HCT116 (cell line): Measurements from ENCODE around the gene ORC3. TPM values are rescaled to one million over a fixed set of nuclear protein-coding genes. Genes with fewer than 3 reads are reported as not detected.

Source experiments
- ATAC-seq: fragments of 200-7000 bp; cut with Tn5 transposase; 2 replicates; pipeline ENCODE4 v1.9.1; 2020; ENCODE audit warnings: mild to moderate bottlenecking, moderate library complexity
- BruUV-seq: library from RNA; stranded (reverse); fragments of 400-500 nt; replicated peaks from 2 replicates; lab custom pipeline; 2021; lab: Mats Ljungman, UMichigan
- CTCF ChIA-PET: fragments of 300-600 bp; sonication (Branson Sonifier 250); formaldehyde crosslinking; loops from one replicate; lab custom pipeline; 2021; ENCODE audit warnings: antibody characterized with exemption; lab: Charles Lee
- POLR2A ChIA-PET: fragments of 300-600, 350-600 bp; sonication (Branson Sonifier 250); formaldehyde crosslinking; loops from one replicate; lab custom pipeline; 2021; ENCODE audit warnings: antibody characterized with exemption; lab: Charles Lee
- RAD21 ChIA-PET, 2 experiments: fragments of 300-600 bp; sonication (Branson Sonifier 250); formaldehyde crosslinking; loops; one replicate each; lab custom pipeline; 2023; ENCODE audit warnings: low total read pairs in 2 of 2; ENCODE audit not compliant: uncharacterized antibody in 2 of 2, unreplicated experiment in 2 of 2, low non-redundant PET in 1 of 2; lab: Charles Lee
- DNase-seq: peaks from one replicate; pipeline ENCODE4 v3.0.0-alpha.2; 2010; ENCODE audit warnings: low read depth, low spot score
- H2AFZ ChIP-seq: fragments of 200-600 bp; shearing (Covaris generic), sonication (generic); 2 replicates; pipeline ENCODE4 v1.6.1; 2017; ENCODE audit warnings: low read depth, mixed run types, mixed read lengths, antibody characterized with exemption, low read length; ENCODE audit not compliant: poor library complexity, severe bottlenecking
- H3K27ac ChIP-seq: 2 replicates; pipeline ENCODE4 v1.5.1; 2012; ENCODE audit warnings: low read depth, low read length
- H3K27me3 ChIP-seq: fragments of 200-600 bp; sonication (generic); 2 replicates; pipeline ENCODE4 v1.6.1; 2016; ENCODE audit warnings: mixed run types, low read length, mixed read lengths; ENCODE audit not compliant: insufficient read depth
- H3K36me3 ChIP-seq, 2 experiments: fragments of 200-500 bp in 1 of 2; fragments of 200-600 bp in 1 of 2; sonication (Bioruptor generic) in 1 of 2; sonication (generic) in 1 of 2; 2 replicates each; pipeline versions ENCODE4 v1.5.1 to v1.6.1; 2014 to 2016; ENCODE audit warnings: low read length in 2 of 2, inconsistent platforms in 1 of 2, mixed read lengths in 1 of 2, mixed run types in 1 of 2; ENCODE audit not compliant: insufficient read depth in 2 of 2, control insufficient read depth in 1 of 2
- H3K4me1 ChIP-seq, 2 experiments: fragments of 200-600 bp in 1 of 2; sonication (generic) in 1 of 2; 2 replicates each; pipeline versions ENCODE4 v1.5.1 to v1.6.1; 2012 to 2017; ENCODE audit warnings: low read length in 2 of 2, inconsistent platforms in 1 of 2, mild to moderate bottlenecking in 1 of 2, mixed read lengths in 1 of 2, mixed run types in 1 of 2, moderate library complexity in 1 of 2; ENCODE audit not compliant: insufficient read depth in 2 of 2, control insufficient read depth in 1 of 2
- H3K4me2 ChIP-seq: fragments of 200-600 bp; sonication (generic); 2 replicates; pipeline ENCODE4 v1.6.1; 2017; ENCODE audit warnings: mixed run types, low read length, mixed read lengths
- H3K4me3 ChIP-seq, 2 experiments: fragments of 200-600 bp in 1 of 2; sonication (generic) in 1 of 2; replicated peaks in 1 of 2; 2 replicates each; pipeline ENCODE4 v1.5.1; 2011 to 2016; ENCODE audit warnings: low read length in 2 of 2, control low read depth in 1 of 2, low read depth in 1 of 2, mild to moderate bottlenecking in 1 of 2, mixed read lengths in 1 of 2, mixed run types in 1 of 2
- H3K79me2 ChIP-seq: fragments of 200-600 bp; sonication (generic); 2 replicates; pipeline ENCODE4 v1.6.1; 2017; ENCODE audit warnings: mild to moderate bottlenecking, mixed run types, low read length, moderate library complexity, mixed read lengths; ENCODE audit not compliant: insufficient read depth
- H3K9ac ChIP-seq: fragments of 200-600 bp; sonication (generic); 2 replicates; pipeline ENCODE4 v1.6.1; 2016; ENCODE audit warnings: low read length, mixed read lengths
- H3K9me2 ChIP-seq: fragments of 200-600 bp; sonication (generic), shearing (Covaris generic); 2 replicates; pipeline ENCODE4 v1.6.1; 2017; ENCODE audit warnings: mixed run types, mild to moderate bottlenecking, moderate library complexity; ENCODE audit not compliant: insufficient read depth
- H3K9me3 ChIP-seq, 2 experiments: fragments of 200-500 bp in 1 of 2; fragments of 200-600 bp in 1 of 2; sonication (Bioruptor generic) in 1 of 2; sonication (generic) in 1 of 2; 2 replicates each; pipeline ENCODE4 v1.6.1; 2014 to 2017; ENCODE audit warnings: low read length in 2 of 2, mixed read lengths in 2 of 2, inconsistent platforms in 1 of 2, low read depth in 1 of 2, mild to moderate bottlenecking in 1 of 2, mixed run types in 1 of 2, moderate library complexity in 1 of 2; ENCODE audit not compliant: control insufficient read depth in 1 of 2, insufficient read depth in 1 of 2
- H4K20me1 ChIP-seq: fragments of 200-600 bp; sonication (generic), shearing (Covaris generic); 2 replicates; pipeline ENCODE4 v1.6.1; 2017; ENCODE audit warnings: mixed run types, mild to moderate bottlenecking, moderate library complexity; ENCODE audit not compliant: insufficient read depth
- CEBPB ChIP-seq: IDR thresholded peaks from 2 replicates; pipeline ENCODE4 v1.6.1; 2012; ENCODE audit warnings: low read depth
- EGR1 ChIP-seq: IDR thresholded peaks from 2 replicates; pipeline ENCODE4 v1.6.1; 2012; ENCODE audit warnings: low read depth
- ELF1 ChIP-seq: IDR thresholded peaks from 2 replicates; pipeline ENCODE4 v1.6.1; 2012; ENCODE audit warnings: low read depth, borderline replicate concordance
- EZH2phosphoT487 ChIP-seq: fragments of 200-600 bp; IDR thresholded peaks from 2 replicates; pipeline ENCODE4 v1.6.1; 2018; ENCODE audit warnings: antibody characterized with exemption, borderline replicate concordance
- JUND ChIP-seq: IDR thresholded peaks from 2 replicates; pipeline ENCODE4 v1.6.1; 2012
- POLR2A ChIP-seq: IDR thresholded peaks from 2 replicates; pipeline ENCODE4 v1.7.0; 2011; ENCODE audit warnings: borderline replicate concordance; ENCODE audit not compliant: insufficient read depth, insufficient read length; ENCODE audit errors: extremely low read depth
- POLR2AphosphoS5 ChIP-seq: IDR thresholded peaks from 2 replicates; pipeline ENCODE4 v1.6.1; 2011; ENCODE audit warnings: mild to moderate bottlenecking, low read depth, low read length, moderate library complexity
- RAD21 ChIP-seq: IDR thresholded peaks from 2 replicates; pipeline ENCODE4 v1.6.1; 2012; ENCODE audit warnings: low read depth, mild to moderate bottlenecking
- SIN3A ChIP-seq: IDR thresholded peaks from 2 replicates; pipeline ENCODE4 v1.6.1; 2012; ENCODE audit warnings: low read depth
- SP1 ChIP-seq: IDR thresholded peaks from 2 replicates; pipeline ENCODE4 v1.6.1; 2012; ENCODE audit warnings: low read depth
- SRF ChIP-seq: IDR thresholded peaks from 2 replicates; pipeline ENCODE4 v1.6.1; 2012; ENCODE audit warnings: low read depth
- TCF7L2 ChIP-seq: IDR thresholded peaks from 2 replicates; pipeline ENCODE4 v1.7.0; 2011; ENCODE audit warnings: borderline replicate concordance, inconsistent platforms; ENCODE audit not compliant: insufficient read depth, insufficient read length; ENCODE audit errors: extremely low read depth
- YY1 ChIP-seq: IDR thresholded peaks from 2 replicates; pipeline ENCODE4 v1.6.1; 2011; ENCODE audit warnings: low read length, low read depth, moderate library complexity, mild to moderate bottlenecking; ENCODE audit not compliant: insufficient replicate concordance; ENCODE audit errors: extremely low read depth
- ZFX ChIP-seq: fragments of 450-650 bp; IDR thresholded peaks from 2 replicates; pipeline ENCODE4 v1.6.1; 2017
- ZNF274 ChIP-seq: fragments of 200-500 bp; sonication (Bioruptor generic); IDR thresholded peaks from 2 replicates; pipeline ENCODE4 v1.6.1; 2014; ENCODE audit warnings: mild to moderate bottlenecking, low read depth, low read length, inconsistent platforms
- intact Hi-C: fragments of 100-400 bp; cut with micrococcal nuclease; formaldehyde crosslinking; loops from 2 replicates; pipeline ENCODE4 v1.10.0; 2022
- total RNA-seq: library from RNA; stranded (reverse); gene quantifications from one replicate; pipeline ENCODE4 v1.2.1, GENCODE V29; 2021; ENCODE audit not compliant: unreplicated experiment
- TF ChIP-seq, protein P1 (sequence below): IDR thresholded peaks from 2 replicates; pipeline ENCODE4 v1.6.1; 2012
- TF ChIP-seq, protein P2 (sequence below): IDR thresholded peaks from 2 replicates; pipeline ENCODE4 v1.6.1; 2011; ENCODE audit warnings: mild to moderate bottlenecking, low read length, moderate library complexity; ENCODE audit not compliant: insufficient replicate concordance; ENCODE audit errors: extremely low read depth

ORC3 gene
- total RNA-seq, 1 experiment from 2014 or later: 34.2 TPM

DNA sequence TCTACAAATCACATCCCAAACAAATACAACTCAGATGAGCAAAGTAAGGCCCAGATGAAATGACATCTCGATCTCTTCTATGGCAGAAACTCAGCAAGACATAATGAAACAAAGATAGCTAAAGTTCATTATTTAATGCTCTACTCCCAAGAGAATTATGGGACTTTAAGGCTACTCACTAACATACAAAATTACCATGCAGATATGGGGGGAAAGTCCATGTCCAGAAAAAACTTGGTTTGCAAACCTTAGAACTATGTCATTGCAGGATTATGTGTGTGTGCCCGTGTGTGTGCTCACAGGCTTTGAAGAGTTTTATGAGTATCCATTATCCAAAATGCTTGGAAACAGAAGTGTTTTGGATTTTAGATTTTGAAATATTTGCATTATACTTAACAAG is 78.1 kb downstream of the ORC3 start:
- POLR2A ChIA-PET: interaction anchor here (0.9 kb wide), 1 partner anchor 12 kb away, joined by 3 read pairs; no protein-coding TSS in a partner anchor
- H3K4me1 ChIP-seq: no peaks in the 10 kb centered on the region

DNA sequence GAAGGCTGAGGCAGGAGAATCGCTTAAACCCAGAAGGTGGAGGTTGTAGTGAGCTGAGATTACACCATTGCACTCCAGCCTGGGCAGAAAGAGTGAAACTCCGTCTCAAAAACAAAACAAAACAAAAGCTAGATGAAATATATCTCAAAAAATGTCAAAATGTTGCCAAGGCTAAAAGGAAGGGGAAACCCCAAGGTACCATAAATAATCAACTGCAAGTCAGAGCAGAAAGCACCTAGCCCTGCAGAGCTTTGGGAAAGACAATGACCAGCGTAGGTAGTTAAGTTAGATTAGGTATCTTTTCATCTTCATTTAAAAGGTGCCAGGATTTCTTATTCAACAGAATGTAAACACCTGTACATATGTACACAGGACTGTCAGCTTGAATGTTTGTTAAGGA is 79.1 kb downstream of the ORC3 start:
- TF ChIP-seq JUND (no peak), SRF (no peak), ZNF274 (no peak), ZFX (no peak), EZH2phosphoT487 (no peak), EGR1 (no peak), CEBPB (no peak), RAD21 (no peak), POLR2AphosphoS5 (no peak)
- TF ChIP-seq, protein P1, sequence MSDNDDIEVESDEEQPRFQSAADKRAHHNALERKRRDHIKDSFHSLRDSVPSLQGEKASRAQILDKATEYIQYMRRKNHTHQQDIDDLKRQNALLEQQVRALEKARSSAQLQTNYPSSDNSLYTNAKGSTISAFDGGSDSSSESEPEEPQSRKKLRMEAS: no peak
- TF ChIP-seq, protein P2, sequence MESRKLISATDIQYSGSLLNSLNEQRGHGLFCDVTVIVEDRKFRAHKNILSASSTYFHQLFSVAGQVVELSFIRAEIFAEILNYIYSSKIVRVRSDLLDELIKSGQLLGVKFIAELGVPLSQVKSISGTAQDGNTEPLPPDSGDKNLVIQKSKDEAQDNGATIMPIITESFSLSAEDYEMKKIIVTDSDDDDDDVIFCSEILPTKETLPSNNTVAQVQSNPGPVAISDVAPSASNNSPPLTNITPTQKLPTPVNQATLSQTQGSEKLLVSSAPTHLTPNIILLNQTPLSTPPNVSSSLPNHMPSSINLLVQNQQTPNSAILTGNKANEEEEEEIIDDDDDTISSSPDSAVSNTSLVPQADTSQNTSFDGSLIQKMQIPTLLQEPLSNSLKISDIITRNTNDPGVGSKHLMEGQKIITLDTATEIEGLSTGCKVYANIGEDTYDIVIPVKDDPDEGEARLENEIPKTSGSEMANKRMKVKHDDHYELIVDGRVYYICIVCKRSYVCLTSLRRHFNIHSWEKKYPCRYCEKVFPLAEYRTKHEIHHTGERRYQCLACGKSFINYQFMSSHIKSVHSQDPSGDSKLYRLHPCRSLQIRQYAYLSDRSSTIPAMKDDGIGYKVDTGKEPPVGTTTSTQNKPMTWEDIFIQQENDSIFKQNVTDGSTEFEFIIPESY: no peak
- POLR2A ChIA-PET: no interaction called here
- no peaks in the 10 kb centered on the region for H3K79me2 ChIP-seq
- no peak for DNase-seq
- H3K4me3 ChIP-seq: no peak overlapping the region
- no peaks in the 10 kb centered on the region for H3K27me3 ChIP-seq
- CTCF ChIA-PET: no interaction called here
- no peak for ATAC-seq
- no peaks in the 10 kb centered on the region for H3K36me3 ChIP-seq
- H3K9me2 ChIP-seq: no peaks in the 10 kb centered on the region
- no peaks in the 10 kb centered on the region for H3K4me1 ChIP-seq
- no peak overlapping the region for H3K4me2 ChIP-seq
- no peak overlapping the region for H3K9ac ChIP-seq
- BruUV-seq: no TSS peak
- H3K27ac ChIP-seq: no peak overlapping the region
- no peaks in the 10 kb centered on the region for H3K9me3 ChIP-seq
- no peak overlapping the region for H2AFZ ChIP-seq
- RAD21 ChIA-PET: no interaction called here
- H4K20me1 ChIP-seq: no peaks in the 10 kb centered on the region
- intact Hi-C loops: no loop called here

More for the DNA sequence above, 78.1 kb downstream of the ORC3 start:
- TF ChIP-seq SIN3A: no peak
- TF ChIP-seq ELF1: no peak
- TF ChIP-seq TCF7L2: no peak
- no peak for TF ChIP-seq SP1
- no peak for TF ChIP-seq CEBPB
- TF ChIP-seq POLR2A: no peak
- TF ChIP-seq YY1: no peak
- TF ChIP-seq ZNF274: no peak
- no peaks in the 10 kb centered on the region for H3K9me3 ChIP-seq
- CTCF ChIA-PET: no interaction called here
- H3K27ac ChIP-seq: no peak overlapping the region
- RAD21 ChIA-PET: no interaction called here
- no TSS peak for BruUV-seq
- intact Hi-C loops: no loop called here
- ATAC-seq (no peak), DNase-seq (no peak)
- H3K36me3 ChIP-seq: no peaks in the 10 kb centered on the region; a peak in 1 of 4 replicates
- H3K4me3 ChIP-seq: no peak overlapping the region
- H3K9ac ChIP-seq: no peak overlapping the region
- no peaks in the 10 kb centered on the region for H3K27me3 ChIP-seq
- H3K79me2 ChIP-seq: no peaks in the 10 kb centered on the region
- no peaks in the 10 kb centered on the region for H3K9me2 ChIP-seq
- no peak overlapping the region for H3K4me2 ChIP-seq
- H2AFZ ChIP-seq: no peak overlapping the region
- H4K20me1 ChIP-seq: no peaks in the 10 kb centered on the region
